ENCODE data around the gene ZNF750.

The ZNF750 gene

DNA sequence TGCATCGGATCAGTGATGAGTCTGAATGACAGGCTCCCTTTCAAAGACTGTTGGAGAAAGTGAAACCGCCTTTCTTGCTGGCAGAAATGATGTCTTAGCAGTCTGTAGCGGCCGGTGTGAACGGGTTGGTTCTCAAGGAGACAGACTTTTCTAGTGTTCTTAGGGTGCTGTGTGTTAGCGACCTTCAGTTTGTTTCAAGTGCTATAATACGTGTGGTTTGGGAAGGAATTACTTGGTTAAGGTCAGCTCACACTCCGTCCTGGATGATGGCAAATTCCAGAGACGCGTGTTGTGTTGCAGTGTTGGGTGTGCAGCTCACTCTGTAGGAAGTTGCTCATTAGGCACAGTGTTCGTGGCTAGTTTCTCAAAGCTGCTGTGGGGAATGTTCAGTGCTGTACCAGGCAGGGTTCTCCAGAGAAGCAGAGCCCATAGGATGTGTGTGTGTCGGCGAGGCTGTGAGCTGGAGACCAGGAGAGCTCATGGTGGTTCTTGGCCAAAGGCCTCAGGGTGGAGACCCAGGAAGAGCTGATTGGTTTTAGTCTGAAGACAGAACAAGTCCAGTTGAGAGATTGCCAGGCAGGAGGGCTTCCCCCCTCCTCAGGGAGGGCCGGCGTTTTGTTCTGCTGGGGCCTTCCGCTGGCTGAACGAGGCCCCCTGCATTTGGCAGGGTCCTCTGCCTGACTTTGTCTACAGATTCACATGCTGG lies 37.6 kb downstream of the ZNF750 start:
- TF ChIP-seq CTCF (IDR thresholded peaks at IDR 0.05; ENCODE audit: low read length, missing control alignments): no peak
- no peak overlapping the region for H3K4me3 ChIP-seq (replicated peaks; ENCODE audit: low read depth, low read length)
- peak; percentile 28 for DNase-seq (ENCODE audit: low read depth)

GRCh38 chr17:82801377-82801970 lies 38.3 kb downstream of the ZNF750 start:
- DNase-seq (ENCODE audit: low read depth): no peak

DNA sequence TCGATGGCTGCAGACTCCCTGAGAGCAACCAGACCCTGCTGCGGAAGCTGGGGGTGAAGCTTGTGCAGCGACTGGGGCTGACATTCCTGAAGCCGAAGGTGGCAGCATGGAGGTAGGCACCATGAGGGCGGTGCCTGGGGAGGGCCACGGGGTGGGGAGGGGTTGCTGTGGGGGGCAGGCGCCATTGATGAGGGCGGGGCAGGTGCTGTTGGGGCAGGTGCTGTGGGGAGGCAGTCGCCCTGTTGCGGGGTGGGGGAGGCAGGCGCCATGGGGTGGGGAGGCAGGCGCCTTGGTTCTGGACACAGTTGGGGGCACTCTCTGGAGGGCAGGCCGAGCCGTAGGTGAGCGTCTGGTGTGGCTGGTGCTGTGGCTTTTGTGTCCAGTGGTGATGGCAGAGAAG lies 38.9 kb downstream of the ZNF750 start:
- no peak for DNase-seq (ENCODE audit: low read depth)
- TF ChIP-seq CTCF (IDR thresholded peaks at IDR 0.05; ENCODE audit: low read length, missing control alignments): no peak

More at GRCh38 chr17:82801377-82801970, 38.3 kb downstream of the ZNF750 start:
- no peak overlapping the region for H3K4me3 ChIP-seq (replicated peaks; ENCODE audit: low read depth, low read length)
- TF ChIP-seq CTCF (IDR thresholded peaks at IDR 0.05; ENCODE audit: low read length, missing control alignments): no peak

GRCh38 chr17:82799591-82799990 lies 40.2 kb downstream of the ZNF750 start:
- no peak for DNase-seq (ENCODE audit: low read depth)
- H3K4me3 ChIP-seq (replicated peaks; ENCODE audit: low read depth, low read length): no peak overlapping the region
- TF ChIP-seq CTCF (IDR thresholded peaks at IDR 0.05; ENCODE audit: low read length, missing control alignments): no peak

More for the DNA sequence above, 38.9 kb downstream of the ZNF750 start:
- no peak overlapping the region for H3K4me3 ChIP-seq (replicated peaks; ENCODE audit: low read depth, low read length)

GRCh38 chr17:82798752-82799151 lies 41.1 kb downstream of the ZNF750 start:
- H3K4me3 ChIP-seq (replicated peaks; ENCODE audit: low read depth, low read length): no peak overlapping the region
- no peak for DNase-seq (ENCODE audit: low read depth)
- TF ChIP-seq CTCF (IDR thresholded peaks at IDR 0.05; ENCODE audit: low read length, missing control alignments): no peak

DNA sequence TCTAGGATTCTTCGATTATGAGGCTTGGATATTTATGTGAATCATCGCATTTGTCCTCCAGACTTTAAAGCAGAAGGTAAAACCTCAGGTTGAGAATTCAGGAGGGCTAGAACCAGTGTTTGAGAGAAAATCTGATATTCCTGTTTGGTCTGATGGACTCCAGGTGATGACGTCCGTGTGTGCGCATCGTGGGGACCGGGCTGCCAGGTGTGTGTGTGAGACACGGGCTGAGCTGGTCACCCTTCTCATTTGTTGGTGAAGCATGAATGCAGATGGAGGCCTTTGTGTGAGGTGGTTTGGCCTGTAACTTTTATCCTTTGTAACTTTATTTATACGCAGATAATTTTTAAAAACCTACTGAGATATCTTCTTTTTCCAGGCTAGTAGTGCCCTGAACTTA lies 42.8 kb downstream of the ZNF750 start:
- no peak overlapping the region for H3K4me3 ChIP-seq (replicated peaks; ENCODE audit: low read depth, low read length)
- DNase-seq (ENCODE audit: low read depth): no peak
- TF ChIP-seq CTCF (IDR thresholded peaks at IDR 0.05; ENCODE audit: low read length, missing control alignments): no peak

DNA sequence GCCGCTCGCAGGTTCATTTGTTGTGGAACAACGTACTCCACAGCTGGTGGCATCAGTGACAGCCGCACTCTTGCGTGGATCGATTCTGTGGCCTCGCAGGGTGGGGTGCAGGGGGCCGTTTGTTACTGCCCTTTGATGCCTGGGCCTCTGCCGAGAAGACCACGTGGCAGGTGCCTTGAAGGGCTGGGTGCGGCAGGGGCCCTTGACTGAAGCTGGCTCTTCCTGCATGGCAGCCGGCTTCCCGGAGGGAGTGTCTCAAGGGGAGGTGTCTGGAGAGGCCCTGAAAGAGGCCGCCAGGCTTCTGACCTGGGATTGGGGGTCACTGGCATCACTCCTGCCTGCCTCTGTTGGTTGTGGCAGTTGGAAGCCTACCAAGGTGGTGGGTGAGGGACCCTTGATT lies 44.2 kb downstream of the ZNF750 start:
- no peak overlapping the region for H3K4me3 ChIP-seq (replicated peaks; ENCODE audit: low read depth, low read length)
- no peak for DNase-seq (ENCODE audit: low read depth)
- TF ChIP-seq CTCF (IDR thresholded peaks at IDR 0.05; ENCODE audit: low read length, missing control alignments): no peak

Measured in fibroblast of pulmonary artery (primary cell).